H54 (cell line): ENCODE measurements around the gene DARS2.

ENCODE experiments used
- DNase-seq: peaks from one replicate; pipeline ENCODE4 v3.0.0; 2011; ENCODE audit warnings: low spot score, mixed read lengths; ENCODE audit not compliant: insufficient read length
- FAIRE-seq: peaks from 3 replicates; lab custom pipeline; 2011; peaks lifted over from hg19 to GRCh38; lab: Jason Lieb, UNC
- POLR2A ChIP-seq: IDR thresholded peaks from 2 replicates; pipeline ENCODE4 v1.6.1; 2011; ENCODE audit warnings: low read depth, mild to moderate bottlenecking, low read length

DARS2 gene

GRCh38 chr1:173886746-173887611, 62.5 kb downstream of the DARS2 start:
- FAIRE-seq, result no peak

GRCh38 chr1:173887627-173888026, 63.2 kb downstream of the DARS2 start:
- TF ChIP-seq POLR2A, result no peak
- FAIRE-seq, result no peak
- DNase-seq, result no peak

More at GRCh38 chr1:173886746-173887611, 62.5 kb downstream of the DARS2 start:
- DNase-seq, result no peak
- TF ChIP-seq POLR2A, result no peak

GRCh38 chr1:173888749-173889148, 64.3 kb downstream of the DARS2 start:
- DNase-seq (no peak), FAIRE-seq (peak; percentile 48)
- TF ChIP-seq POLR2A, result no peak

GRCh38 chr1:173889885-173890284, 65.4 kb downstream of the DARS2 start:
- DNase-seq, result no peak
- peak; percentile 41 for FAIRE-seq
- TF ChIP-seq POLR2A, result no peak

- FAIRE-seq (no peak), DNase-seq (no peak)
- no peak for TF ChIP-seq POLR2A
Measured at GRCh38 chr1:173893611-173894010, 69.1 kb downstream of the DARS2 start.

GRCh38 chr1:173894189-173894588, 69.7 kb downstream of the DARS2 start:
- no peak for TF ChIP-seq POLR2A
- FAIRE-seq (no peak), DNase-seq (no peak)

GRCh38 chr1:173900427-173900826, 76.0 kb downstream of the DARS2 start:
- FAIRE-seq (peak; percentile 6), DNase-seq (no peak)
- no peak for TF ChIP-seq POLR2A

GRCh38 chr1:173900992-173901391, 76.5 kb downstream of the DARS2 start:
- DNase-seq, result no peak
- FAIRE-seq, result no peak
- no peak for TF ChIP-seq POLR2A

- no peak for TF ChIP-seq POLR2A
- FAIRE-seq, result no peak
- no peak for DNase-seq
Measured at GRCh38 chr1:173903827-173904531, 79.5 kb downstream of the DARS2 start.
